Activated T-cell treated with anti-CD3 and anti-CD28 coated beads, Interleukin-2, amount 50 U/mL, for 1 hour (primary cell): Measurements from ENCODE around the gene EXD3.
"Not testable (repeated sequence)": the region's sequence is repeated elsewhere in the genome, so short reads cannot be mapped to it uniquely, and the experiment has no call there.

ENCODE experiments used
- DNase-seq: peaks from one replicate; pipeline ENCODE4 v3.0.0-alpha.2; 2020

EXD3 gene

GRCh38 chr9:137266585-137267453, 156.1 kb downstream of the EXD3 start:
- DNase-seq = no peak

GRCh38 chr9:137266162-137266527, 156.8 kb downstream of the EXD3 start:
- DNase-seq = no peak

- DNase-seq = no peak
These were observed 157.3 kb downstream of the EXD3 start for GRCh38 chr9:137265496-137266161.

- no peak for DNase-seq
These were observed 158.9 kb downstream of the EXD3 start for GRCh38 chr9:137264067-137264466.

GRCh38 chr9:137263506-137263905, 159.5 kb downstream of the EXD3 start:
- DNase-seq = no peak

- no peak for DNase-seq
These were observed 160.1 kb downstream of the EXD3 start for GRCh38 chr9:137262909-137263285.

- not testable (repeated sequence) for DNase-seq
These were observed 160.6 kb downstream of the EXD3 start for GRCh38 chr9:137262173-137262908.
